Panc1 (cell line): Measurements from ENCODE around the gene DDIAS. TPM values are rescaled to one million over a fixed set of nuclear protein-coding genes. Genes with fewer than 3 reads are reported as not detected.

ENCODE experiments used
- ATAC-seq: fragments of 200-7000 bp; cut with Tn5 transposase; 2 replicates; pipeline ENCODE4 v1.9.1; 2020; ENCODE audit warnings: mild to moderate bottlenecking, moderate library complexity
- BruUV-seq: library from RNA; stranded (reverse); fragments of 400-500 nt; replicated peaks from 2 replicates; lab custom pipeline; 2021; lab: Mats Ljungman, UMichigan
- CTCF ChIA-PET: fragments of 300-600 bp; sonication (Branson Sonifier 250); formaldehyde crosslinking; loops from one replicate; lab custom pipeline; 2022; ENCODE audit warnings: antibody characterized with exemption; lab: Charles Lee
- POLR2A ChIA-PET: fragments of 300-600 bp; sonication (Branson Sonifier 250); formaldehyde crosslinking; loops from one replicate; lab custom pipeline; 2022; ENCODE audit warnings: antibody characterized with exemption; lab: Charles Lee
- DNase-seq: peaks from one replicate; pipeline ENCODE4 v3.0.0-alpha.2; 2010; ENCODE audit warnings: low read depth, low spot score
- H3K27ac ChIP-seq: 2 replicates; pipeline ENCODE4 v1.5.1; 2011; ENCODE audit warnings: mild to moderate bottlenecking, low read length, inconsistent platforms
- H3K27me3 ChIP-seq: fragments of 200-500 bp; sonication (Bioruptor generic); 2 replicates; pipeline ENCODE4 v1.6.0; 2014; ENCODE audit warnings: low read length, inconsistent platforms; ENCODE audit not compliant: control insufficient read depth, insufficient read depth
- H3K36me3 ChIP-seq: fragments of 200-500 bp; sonication (Bioruptor generic); 2 replicates; pipeline ENCODE4 v1.5.1; 2014; ENCODE audit warnings: inconsistent platforms, mild to moderate bottlenecking, low read length, moderate library complexity; ENCODE audit not compliant: control insufficient read depth, insufficient read depth
- H3K4me1 ChIP-seq: 2 replicates; pipeline ENCODE4 v1.5.1; 2011; ENCODE audit warnings: inconsistent platforms, mild to moderate bottlenecking, low read length, moderate library complexity; ENCODE audit not compliant: control insufficient read depth, insufficient read depth
- H3K4me3 ChIP-seq, 2 experiments: 2 replicates each; pipeline ENCODE4 v1.5.1; 2011 to 2012; ENCODE audit warnings: low read depth in 2 of 2, low read length in 2 of 2, mild to moderate bottlenecking in 2 of 2, inconsistent platforms in 1 of 2, moderate library complexity in 1 of 2
- H3K9me3 ChIP-seq: fragments of 200-500 bp; sonication (Bioruptor generic); 2 replicates; pipeline ENCODE4 v1.5.1; 2014; ENCODE audit warnings: low read depth, mild to moderate bottlenecking, inconsistent platforms, low read length, moderate library complexity; ENCODE audit not compliant: control insufficient read depth, insufficient read depth
- POLR2AphosphoS5 ChIP-seq: IDR thresholded peaks from 2 replicates; pipeline ENCODE4 v1.6.1; 2012; ENCODE audit warnings: mild to moderate bottlenecking, low read depth, low read length, moderate library complexity
- SIN3A ChIP-seq: IDR thresholded peaks from 2 replicates; pipeline ENCODE4 v1.6.1; 2012; ENCODE audit warnings: low read depth, mild to moderate bottlenecking, low read length, moderate library complexity, borderline replicate concordance; ENCODE audit not compliant: insufficient read depth
- TCF7L2 ChIP-seq: IDR thresholded peaks from 2 replicates; pipeline ENCODE4 v1.6.1; 2011; ENCODE audit warnings: mild to moderate bottlenecking, low read depth, low read length, inconsistent platforms
- in situ Hi-C: cut with HindIII; loops from 2 replicates; pipeline ENCODE4 v1.10.0; 2016; ENCODE audit warnings: low sequenced_read_pairs, low pct_unique_long_range_greater_than_20kb
- intact Hi-C: fragments of 100-400 bp; cut with micrococcal nuclease; formaldehyde crosslinking; loops from one replicate; pipeline ENCODE4 v1.10.0; 2022; ENCODE audit not compliant: unreplicated experiment
- total RNA-seq: library from RNA; stranded (reverse); gene quantifications from one replicate; pipeline ENCODE4 v1.2.1, GENCODE V29; 2021; ENCODE audit not compliant: unreplicated experiment
- TF ChIP-seq, protein P1 (sequence below): fragments of 450-650 bp; IDR thresholded peaks from 2 replicates; pipeline ENCODE4 v1.5.1; 2017; ENCODE audit warnings: mild to moderate bottlenecking
- TF ChIP-seq, protein P2 (sequence below), 2 experiments: IDR thresholded peaks; 2 replicates each; pipeline ENCODE4 v1.6.1; 2011 to 2012; ENCODE audit warnings: low read depth in 2 of 2, control low read depth in 1 of 2, low read length in 1 of 2, mild to moderate bottlenecking in 1 of 2, moderate library complexity in 1 of 2; ENCODE audit not compliant: insufficient read depth in 1 of 2

The DDIAS gene
- total RNA-seq, 1 experiment from 2014 or later: 22.9 TPM

DNA sequence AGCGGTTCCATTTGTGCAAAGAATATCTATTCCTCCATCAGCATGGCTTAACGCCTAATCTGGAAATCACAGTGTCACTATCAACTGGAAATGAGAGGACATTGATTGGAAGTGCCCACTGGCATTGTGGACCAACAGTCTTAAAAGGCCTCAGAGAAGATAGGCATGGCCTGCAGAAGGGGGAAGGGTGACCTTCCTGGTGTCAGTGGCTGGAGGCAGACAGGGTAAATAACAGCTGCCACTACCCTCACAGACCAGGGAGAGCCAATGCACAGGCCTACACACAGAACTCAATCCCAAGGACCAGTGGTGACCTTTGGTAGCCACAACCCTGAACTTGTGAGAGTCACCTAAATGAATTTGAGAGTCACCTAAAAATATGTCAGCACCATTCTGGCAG is 36.0 kb downstream of the DDIAS start:
- Histone ChIP-seq H3K4me1 (no peaks in the 10 kb centered on the region), H3K27ac (no peak overlapping the region), H3K36me3 (peaks cover 8% of the 10 kb centered on the region), H3K27me3 (no peaks in the 10 kb centered on the region), H3K9me3 (no peaks in the 10 kb centered on the region), H3K4me3 (no peak overlapping the region)
- ATAC-seq (no peak), DNase-seq (no peak)
- POLR2A ChIA-PET: no interaction called here
- intact Hi-C loops: no loop called here
- TF ChIP-seq, protein P1, sequence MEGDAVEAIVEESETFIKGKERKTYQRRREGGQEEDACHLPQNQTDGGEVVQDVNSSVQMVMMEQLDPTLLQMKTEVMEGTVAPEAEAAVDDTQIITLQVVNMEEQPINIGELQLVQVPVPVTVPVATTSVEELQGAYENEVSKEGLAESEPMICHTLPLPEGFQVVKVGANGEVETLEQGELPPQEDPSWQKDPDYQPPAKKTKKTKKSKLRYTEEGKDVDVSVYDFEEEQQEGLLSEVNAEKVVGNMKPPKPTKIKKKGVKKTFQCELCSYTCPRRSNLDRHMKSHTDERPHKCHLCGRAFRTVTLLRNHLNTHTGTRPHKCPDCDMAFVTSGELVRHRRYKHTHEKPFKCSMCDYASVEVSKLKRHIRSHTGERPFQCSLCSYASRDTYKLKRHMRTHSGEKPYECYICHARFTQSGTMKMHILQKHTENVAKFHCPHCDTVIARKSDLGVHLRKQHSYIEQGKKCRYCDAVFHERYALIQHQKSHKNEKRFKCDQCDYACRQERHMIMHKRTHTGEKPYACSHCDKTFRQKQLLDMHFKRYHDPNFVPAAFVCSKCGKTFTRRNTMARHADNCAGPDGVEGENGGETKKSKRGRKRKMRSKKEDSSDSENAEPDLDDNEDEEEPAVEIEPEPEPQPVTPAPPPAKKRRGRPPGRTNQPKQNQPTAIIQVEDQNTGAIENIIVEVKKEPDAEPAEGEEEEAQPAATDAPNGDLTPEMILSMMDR: no peak
- TF ChIP-seq, protein P2, sequence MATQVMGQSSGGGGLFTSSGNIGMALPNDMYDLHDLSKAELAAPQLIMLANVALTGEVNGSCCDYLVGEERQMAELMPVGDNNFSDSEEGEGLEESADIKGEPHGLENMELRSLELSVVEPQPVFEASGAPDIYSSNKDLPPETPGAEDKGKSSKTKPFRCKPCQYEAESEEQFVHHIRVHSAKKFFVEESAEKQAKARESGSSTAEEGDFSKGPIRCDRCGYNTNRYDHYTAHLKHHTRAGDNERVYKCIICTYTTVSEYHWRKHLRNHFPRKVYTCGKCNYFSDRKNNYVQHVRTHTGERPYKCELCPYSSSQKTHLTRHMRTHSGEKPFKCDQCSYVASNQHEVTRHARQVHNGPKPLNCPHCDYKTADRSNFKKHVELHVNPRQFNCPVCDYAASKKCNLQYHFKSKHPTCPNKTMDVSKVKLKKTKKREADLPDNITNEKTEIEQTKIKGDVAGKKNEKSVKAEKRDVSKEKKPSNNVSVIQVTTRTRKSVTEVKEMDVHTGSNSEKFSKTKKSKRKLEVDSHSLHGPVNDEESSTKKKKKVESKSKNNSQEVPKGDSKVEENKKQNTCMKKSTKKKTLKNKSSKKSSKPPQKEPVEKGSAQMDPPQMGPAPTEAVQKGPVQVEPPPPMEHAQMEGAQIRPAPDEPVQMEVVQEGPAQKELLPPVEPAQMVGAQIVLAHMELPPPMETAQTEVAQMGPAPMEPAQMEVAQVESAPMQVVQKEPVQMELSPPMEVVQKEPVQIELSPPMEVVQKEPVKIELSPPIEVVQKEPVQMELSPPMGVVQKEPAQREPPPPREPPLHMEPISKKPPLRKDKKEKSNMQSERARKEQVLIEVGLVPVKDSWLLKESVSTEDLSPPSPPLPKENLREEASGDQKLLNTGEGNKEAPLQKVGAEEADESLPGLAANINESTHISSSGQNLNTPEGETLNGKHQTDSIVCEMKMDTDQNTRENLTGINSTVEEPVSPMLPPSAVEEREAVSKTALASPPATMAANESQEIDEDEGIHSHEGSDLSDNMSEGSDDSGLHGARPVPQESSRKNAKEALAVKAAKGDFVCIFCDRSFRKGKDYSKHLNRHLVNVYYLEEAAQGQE (IDR thresholded peaks at IDR 0.05; ENCODE audit: insufficient read depth in 1 of 2, low read depth in 2 of 2, low read length in 1 of 2): no peak
- TF ChIP-seq POLR2AphosphoS5 (no peak), SIN3A (no peak), TCF7L2 (no peak)
- CTCF ChIA-PET: no interaction called here
- in situ Hi-C loops: no loop called here
- BruUV-seq: no TSS peak

DNA sequence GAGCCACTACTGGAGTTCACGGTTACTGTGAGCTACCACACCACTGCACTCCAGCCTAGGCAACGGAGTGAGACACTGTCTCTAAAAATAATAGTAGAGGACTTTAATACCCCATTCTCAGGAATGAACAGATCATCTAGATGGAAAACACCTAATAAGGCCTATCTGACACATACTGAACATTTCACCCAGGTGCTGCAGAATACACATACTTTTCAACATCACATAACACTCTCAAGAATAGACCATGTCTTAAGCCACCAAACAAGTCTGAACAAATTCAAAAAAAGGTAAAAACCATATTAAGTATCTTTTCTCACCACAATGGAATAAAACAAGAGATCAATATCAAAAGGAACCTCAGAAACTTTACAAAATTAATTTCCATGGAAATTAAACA is 37.9 kb downstream of the DDIAS start:
- no TSS peak for BruUV-seq
- CTCF ChIA-PET: no interaction called here
- in situ Hi-C loops (no loop called here), intact Hi-C loops (no loop called here)
- Histone ChIP-seq H3K27ac (no peak overlapping the region), H3K9me3 (no peaks in the 10 kb centered on the region), H3K27me3 (no peaks in the 10 kb centered on the region), H3K4me3 (no peak overlapping the region), H3K36me3 (no peaks in the 10 kb centered on the region), H3K4me1 (no peaks in the 10 kb centered on the region)
- TF ChIP-seq, protein P2 (IDR thresholded peaks at IDR 0.05; ENCODE audit: insufficient read depth in 1 of 2, low read depth in 2 of 2, low read length in 1 of 2): no peak
- TF ChIP-seq POLR2AphosphoS5 (no peak), SIN3A (no peak), TCF7L2 (no peak)
- TF ChIP-seq, protein P1: no peak
- ATAC-seq (no peak), DNase-seq (no peak)
- POLR2A ChIA-PET: no interaction called here
